ENCODE results near the gene RAD54L.
"Not testable (repeated sequence)": the region's sequence is repeated elsewhere in the genome, so short reads cannot be mapped to it uniquely, and the experiment has no call there.

RAD54L gene

DNA sequence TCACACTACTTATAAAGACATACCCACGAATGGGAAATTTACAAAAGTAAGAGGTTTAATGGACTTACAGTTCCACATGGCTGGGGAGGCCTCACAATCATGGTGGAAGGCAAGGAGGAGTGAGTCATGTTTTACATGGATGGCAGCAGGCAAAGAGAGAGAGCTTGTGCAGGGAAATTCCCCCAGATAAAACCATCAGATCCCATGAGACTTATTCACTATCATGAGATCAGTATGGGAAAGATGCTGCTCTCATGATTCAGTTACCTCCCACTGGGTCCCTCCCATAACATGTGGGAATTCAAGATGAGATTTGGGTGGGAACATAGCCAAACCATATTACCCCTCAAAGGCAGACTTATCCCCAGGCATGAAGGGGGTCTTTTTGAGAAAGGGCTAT is 8.7 kb upstream of the RAD54L start:
- not testable (repeated sequence) for DNase-seq (ENCODE audit: low read depth in 1 of 2, low spot score in 1 of 2)

DNA sequence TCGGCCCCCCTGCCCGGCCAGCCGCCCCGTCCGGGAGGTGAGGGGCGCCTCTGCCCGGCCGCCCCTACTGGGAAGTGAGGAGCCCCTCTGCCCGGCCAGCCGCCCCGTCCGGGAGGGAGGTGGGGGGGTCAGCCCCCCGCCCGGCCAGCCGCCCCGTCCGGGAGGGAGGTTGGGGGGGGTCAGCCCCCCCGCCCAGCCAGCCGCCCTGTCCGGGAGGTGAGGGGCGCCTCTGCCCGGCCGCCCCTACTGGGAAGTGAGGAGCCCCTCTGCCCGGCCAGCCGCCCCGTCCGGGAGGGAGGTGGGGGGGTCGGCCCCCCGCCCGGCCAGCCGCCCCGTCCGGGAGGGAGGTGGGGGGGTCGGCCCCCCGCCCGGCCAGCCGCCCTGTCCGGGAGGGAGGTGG is 5.8 kb upstream of the RAD54L start:
- not testable (repeated sequence) for DNase-seq (ENCODE audit: low read depth in 1 of 2, low spot score in 1 of 2)

DNA sequence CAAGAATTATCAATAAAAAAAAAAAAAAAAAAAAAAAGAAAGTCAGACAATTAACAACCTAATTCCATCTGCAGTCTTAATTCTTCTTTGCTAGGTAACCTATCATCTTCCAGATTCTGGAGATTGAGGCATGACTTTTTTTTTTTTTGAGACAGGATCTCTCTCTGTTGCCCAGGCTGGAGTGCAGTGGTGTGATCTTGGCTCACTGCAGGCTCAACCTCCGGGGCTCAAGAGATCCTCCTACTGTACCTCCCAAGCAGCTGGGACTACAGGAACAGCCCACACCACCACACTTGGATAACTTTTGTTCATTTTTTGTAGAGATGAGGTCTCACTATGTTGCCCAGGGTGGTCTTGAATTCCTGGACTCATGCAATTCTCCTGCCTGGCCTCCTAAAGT is 4.6 kb upstream of the RAD54L start:
- DNase-seq (ENCODE audit: low read depth in 1 of 2, low spot score in 1 of 2): no peak

DNA sequence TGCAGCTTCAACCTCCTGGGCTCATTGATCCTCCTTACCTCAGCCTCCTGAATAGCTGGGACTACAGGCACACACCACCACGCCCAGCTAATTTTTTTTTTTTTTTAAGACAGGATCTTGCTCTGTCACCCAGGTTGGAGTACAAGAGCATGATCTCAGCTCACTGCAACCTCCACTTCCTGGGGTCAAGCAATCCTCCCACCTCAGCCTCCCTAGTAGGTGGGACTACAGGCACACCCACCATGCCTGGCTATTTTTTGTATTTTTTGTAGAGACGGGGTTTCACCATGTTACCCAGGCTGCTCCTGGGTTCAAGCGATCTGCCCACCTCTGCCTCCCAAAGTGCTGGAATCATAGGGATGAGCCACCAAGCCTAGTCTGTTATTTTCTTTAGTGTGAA is 3.7 kb upstream of the RAD54L start:
- not testable (repeated sequence) for DNase-seq (ENCODE audit: low read depth in 1 of 2, low spot score in 1 of 2)

DNA sequence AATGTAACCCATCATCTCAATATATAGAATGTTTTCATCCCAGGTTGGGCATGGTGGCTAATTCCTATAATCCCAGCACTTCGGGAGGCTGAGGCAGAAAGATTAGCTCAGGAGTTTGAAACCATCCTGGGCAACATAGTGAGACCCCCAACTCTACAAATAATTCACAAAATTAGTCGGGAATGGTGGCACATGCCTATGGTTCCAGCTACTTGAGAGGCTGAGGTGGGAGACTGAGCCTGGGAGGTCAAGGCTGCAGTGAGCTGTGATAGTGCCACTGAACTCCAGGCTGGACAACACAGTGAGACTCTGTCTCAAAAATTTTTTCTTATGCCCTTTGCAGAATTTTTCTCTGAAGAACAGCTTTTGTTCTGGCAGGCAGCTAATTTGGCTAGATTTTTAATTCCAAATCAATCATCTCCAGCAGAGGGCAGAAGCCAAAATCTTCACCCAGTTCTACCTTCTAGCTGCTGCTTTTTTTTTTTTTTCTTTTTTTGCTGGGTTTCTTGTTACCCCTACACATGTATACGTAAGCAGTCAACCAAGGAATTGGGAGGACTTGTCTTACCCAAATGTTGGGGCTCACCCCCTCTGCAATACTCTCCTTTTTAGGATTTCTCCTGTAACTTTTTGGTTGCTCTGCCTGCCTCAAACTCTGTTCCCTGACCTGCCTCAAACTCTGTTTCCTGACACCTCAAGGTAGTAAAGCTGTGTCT is 2.7 kb upstream of the RAD54L start:
- no peak for DNase-seq (ENCODE audit: low read depth in 1 of 2, low spot score in 1 of 2)

DNA sequence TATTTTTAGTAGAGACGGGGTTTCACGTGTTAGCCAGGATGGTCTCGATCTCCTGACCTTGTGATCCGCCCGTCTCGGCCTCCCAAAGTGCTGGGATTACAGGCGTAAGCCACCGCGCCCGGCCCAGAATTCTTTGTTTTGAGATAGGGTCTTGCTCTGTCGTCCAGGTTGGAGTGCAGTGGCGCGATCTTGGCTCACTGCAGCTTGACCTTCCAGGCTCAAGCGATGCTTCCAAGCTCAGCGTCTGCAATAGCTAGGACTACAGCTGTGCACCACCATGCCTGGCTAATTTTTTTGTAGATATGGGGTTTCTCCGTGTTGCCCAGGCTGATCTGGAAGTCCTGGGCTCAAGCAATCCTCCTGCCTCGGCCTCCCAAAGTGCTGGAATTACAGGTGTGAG is 1.4 kb upstream of the RAD54L start:
- DNase-seq (ENCODE audit: low read depth in 1 of 2, low spot score in 1 of 2): not testable (repeated sequence)

DNA sequence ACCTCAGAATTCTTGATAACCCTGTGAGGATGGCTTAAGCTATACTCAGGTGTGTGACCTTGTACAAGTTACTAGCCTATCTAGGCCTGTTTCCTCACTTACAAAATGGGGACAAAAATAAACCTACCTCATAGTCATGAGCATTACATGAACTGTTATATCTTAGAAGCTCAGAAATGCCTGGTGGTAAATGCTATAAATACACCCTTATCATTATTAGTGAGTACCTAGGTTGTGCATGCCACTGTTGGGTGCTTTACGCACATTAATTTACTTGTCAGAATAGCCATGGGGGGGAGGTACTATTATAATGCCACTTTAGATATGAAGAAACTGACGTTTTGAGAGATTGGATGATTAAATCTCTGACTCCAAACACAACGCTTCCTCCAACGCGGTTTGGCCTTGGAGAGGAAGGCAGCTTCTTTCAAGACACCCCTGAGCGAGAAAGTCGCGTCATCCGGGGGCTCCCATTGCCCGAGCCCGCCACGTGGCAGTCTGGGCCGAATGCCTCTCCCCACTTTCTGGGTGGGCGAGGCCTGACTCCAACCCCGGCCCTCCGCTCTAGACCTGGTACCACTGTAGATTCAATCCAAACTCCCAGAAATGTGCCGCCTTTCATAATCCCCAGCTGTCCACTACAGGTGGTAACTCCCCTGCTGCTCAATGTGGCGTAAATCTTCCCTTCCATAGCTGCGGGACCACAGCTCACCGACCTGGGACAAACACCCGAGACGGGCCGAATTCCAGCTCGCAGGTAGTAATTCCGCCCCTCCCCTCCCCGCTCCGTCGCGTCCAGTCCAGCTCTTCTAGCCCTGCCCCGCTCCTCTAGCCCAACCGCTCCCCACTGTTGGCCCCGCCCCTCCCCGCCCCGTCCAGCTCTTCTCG is 771 bp upstream of the RAD54L start:
- DNase-seq (ENCODE audit: low read depth in 1 of 2, low spot score in 1 of 2): peak in 1 of 2 donors; percentile 52

DNA sequence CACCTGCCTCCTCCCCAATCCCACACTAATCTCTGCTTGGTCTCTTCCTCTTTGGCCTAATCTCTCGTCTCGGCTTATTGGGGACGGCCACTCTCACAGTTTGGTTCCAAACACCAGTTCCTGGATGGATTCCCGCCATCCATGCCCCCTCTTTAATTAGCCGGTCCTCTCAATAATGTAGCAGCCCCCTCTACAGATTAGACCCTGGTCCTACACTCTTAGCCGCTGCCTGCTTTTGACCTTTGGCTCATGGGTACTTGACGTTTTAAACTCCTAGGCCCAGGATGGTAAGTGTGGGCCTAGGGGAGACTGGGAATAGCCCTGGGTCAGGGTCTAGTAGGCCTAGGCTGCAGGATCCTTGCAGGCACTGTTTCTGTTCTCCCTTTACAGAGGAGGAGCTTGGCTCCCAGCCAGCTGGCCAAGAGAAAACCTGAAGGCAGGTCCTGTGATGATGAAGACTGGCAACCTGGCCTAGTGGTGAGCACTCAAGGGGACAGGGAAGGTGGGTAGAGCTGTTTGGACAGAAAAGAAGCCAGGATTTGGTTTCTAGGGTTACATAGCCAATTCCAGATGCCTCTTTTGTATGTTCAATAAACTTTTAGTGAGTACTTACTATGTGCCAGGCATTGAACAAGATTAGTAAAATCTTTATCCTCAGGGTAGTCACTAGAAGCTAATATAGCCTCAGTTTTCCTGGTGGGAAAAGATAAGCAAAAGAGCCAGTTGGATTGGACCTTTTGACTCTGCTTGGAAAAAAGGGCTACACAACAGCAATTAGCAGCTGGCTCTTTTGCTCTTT is 758 bp downstream of the RAD54L start:
- DNase-seq (ENCODE audit: low read depth in 1 of 2, low spot score in 1 of 2): no peak

DNA sequence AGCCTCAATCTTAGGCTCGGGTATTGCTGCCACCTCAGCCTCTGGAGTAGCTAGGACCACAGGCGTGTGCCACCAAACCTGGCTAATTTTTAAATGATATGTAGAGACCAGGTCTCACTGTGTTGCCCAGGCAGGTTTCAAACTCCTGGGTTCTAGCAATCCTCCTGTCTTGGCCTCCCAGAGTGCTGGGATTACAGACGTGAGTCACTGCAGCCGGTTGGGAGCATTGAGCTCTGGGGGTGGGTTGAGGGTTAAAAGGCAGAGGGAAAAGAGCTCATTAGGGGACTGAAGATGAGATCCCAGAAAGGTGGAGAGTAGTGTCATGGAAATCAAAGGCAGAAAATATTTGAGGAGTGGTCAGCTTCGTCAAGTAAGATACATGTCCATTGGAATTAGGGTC is 7.1 kb downstream of the RAD54L start:
- no peak for DNase-seq (ENCODE audit: low read depth in 1 of 2, low spot score in 1 of 2)

DNA sequence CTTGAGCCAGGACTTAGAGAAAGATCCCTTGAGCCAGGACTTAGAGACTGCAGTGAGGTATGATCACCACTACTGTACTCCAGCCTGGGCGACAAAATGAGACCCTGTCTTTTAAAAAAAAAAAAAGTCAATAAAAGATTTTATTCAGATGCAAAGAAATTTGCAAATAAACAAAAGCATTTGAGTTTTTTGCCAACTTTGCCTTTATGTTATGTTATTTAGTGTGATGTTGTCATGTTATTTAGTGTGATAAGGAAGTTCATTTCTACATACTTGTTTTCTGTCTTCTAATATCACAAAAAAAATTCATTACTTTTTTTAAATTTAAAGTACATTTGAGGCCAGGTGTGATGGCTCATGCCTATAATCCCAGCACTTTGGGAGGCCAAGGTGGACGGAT is 9.0 kb downstream of the RAD54L start:
- no peak for DNase-seq (ENCODE audit: low read depth in 1 of 2, low spot score in 1 of 2)

DNA sequence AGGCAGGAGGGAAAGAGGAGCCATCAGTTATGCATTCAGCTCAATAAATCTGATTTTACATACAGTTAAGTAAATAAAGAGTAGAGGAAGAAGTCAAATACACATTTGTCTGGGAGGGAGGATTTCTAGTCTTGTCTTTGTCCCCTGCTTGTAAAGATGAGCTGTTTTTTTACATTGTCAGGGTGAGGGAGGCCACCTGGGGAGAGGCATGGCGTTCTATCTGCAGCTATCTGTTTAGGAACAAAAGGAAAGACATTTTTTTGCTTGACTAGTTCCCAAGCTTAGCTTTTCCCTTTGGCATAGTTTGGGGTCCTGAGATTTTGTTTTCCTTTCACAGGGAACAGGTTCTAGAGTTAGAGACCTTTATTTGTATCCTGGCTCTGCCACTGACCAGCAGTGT is 14.9 kb downstream of the RAD54L start:
- no peak for DNase-seq (ENCODE audit: low read depth in 1 of 2, low spot score in 1 of 2)

DNA sequence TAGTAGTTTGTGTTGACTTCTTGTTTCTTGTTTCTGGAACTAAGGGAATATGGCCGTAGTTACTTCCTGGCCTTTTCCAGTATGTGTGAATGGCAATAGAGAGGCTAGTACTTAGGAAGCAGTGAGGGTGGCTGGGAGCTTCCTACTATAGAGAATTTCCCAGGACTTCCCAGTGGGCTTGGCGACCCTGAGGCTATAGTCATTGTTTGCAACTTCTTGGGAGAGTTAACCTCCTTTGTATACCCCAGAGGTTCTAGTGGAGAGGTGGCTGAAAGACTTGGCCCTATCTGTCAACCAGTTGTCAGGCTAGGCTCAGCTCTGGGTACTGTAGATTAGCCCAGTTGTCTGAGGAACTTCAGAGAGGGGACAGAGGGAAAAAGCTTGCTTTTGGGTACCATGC is 15.6 kb downstream of the RAD54L start:
- no peak for DNase-seq (ENCODE audit: low read depth in 1 of 2, low spot score in 1 of 2)

DNA sequence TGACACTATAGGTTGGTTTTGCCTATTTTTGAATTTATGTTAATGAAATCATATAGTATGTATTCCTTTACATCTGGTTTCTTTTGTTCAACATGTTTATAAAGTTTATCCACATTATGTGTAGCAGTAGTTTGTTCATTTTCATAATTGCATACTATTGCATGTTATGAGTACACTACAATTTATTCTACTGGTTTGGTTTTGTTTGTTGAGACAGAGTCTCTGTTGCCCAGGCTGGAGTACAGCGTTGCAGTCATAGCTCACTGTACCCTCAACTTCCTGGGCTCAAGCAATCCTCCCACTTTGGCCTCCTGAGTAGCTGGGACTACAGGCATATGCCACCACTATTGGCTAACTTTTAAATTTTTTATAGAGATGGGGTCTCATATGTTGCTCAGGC is 21.0 kb downstream of the RAD54L start:
- no peak for DNase-seq (ENCODE audit: low read depth in 1 of 2, low spot score in 1 of 2)

DNA sequence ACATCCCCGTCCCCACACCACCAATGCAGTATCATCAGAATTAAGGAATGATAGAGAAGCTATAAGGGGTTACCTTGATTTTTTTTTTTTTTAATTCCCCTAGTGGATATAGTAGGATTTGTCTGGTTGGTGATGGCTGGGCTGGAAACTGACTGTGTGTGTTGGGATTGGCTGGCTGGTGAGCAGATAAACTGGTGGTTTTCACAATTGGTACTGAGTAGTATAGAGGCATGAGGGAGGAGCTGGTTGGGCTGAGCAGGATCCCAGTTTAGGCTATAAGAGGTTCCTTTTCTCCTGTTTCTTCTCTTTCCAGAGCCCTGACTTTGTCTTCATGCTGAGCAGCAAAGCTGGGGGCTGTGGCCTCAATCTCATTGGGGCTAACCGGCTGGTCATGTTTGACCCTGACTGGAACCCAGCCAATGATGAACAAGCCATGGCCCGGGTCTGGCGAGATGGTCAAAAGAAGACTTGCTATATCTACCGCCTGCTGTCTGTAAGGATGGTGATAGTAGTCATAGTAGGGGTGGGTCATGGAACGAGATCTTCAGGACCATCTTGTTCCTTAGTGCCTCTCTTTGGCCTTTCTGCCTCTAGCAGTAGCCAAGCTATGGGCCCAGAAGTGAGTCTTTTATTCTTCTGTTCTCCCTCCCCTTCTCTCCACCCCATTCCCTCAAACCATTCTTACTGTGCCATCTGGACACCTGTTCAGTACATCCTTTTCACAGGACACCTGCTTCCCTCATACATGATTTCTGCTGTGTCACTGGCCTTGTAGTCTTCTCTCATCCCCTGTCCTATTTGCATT is 26.9 kb downstream of the RAD54L start:
- no peak for DNase-seq (ENCODE audit: low read depth in 1 of 2, low spot score in 1 of 2)

DNA sequence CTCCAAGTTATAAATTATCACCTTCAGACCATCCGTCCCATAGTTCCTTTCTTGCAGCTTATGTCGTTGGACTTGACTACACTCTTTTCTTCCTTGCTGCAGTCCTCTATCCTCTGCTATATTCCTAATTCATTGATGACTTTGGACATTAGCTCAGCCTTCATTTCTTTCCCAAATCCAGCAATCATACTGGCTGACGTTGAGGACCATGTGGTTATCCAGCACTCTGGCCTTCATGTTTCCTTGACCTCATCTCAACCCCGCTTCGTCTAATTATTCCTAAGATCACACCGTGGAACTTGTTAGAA is 27.4 kb downstream of the RAD54L start:
- DNase-seq (ENCODE audit: low read depth in 1 of 2, low spot score in 1 of 2): no peak

DNA sequence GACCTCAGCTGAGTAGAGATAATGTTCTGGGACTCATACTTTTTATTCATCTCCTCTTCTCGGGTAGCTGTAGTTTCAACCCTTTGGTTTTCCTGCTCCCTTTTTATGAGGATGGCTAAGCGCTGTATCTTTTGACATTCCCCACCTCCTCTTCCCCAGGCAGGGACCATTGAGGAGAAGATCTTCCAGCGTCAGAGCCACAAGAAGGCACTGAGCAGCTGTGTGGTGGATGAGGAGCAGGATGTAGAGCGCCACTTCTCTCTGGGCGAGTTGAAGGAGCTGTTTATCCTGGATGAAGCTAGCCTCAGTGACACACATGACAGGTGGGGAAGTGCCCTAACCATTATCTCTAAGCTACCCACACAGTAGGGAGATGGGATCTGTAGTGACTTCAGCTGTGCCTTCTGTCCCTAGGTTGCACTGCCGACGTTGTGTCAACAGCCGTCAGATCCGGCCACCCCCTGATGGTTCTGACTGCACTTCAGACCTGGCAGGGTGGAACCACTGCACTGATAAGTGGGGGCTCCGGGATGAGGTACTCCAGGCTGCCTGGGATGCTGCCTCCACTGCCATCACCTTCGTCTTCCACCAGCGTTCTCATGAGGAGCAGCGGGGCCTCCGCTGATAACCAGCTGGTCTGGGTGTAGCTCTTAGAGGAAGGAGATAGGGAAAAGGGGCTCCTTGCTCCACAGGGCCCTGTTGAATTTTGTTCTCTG is 30.3 kb downstream of the RAD54L start:
- no peak for DNase-seq (ENCODE audit: low read depth in 1 of 2, low spot score in 1 of 2)

DNA sequence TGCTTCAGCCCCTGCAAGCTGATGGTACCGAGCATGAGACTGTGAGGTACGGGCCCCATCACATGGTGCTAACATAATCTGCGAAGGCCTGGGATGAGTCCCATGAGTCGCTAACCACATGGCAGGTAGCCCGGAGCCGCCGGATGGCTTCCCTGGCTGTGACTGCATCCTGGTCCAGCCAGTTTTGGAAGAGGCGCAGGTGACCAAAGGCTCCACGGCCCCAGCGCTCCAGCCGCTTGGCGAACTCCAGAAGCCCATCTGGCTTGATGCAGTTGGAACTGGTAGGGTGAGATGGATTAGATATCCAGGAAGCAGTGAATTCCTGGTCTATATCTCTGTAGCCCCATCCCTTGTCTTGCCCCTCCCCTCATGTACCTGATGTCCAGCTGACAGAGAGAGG is 31.2 kb downstream of the RAD54L start:
- DNase-seq (ENCODE audit: low read depth in 1 of 2, low spot score in 1 of 2): no peak

DNA sequence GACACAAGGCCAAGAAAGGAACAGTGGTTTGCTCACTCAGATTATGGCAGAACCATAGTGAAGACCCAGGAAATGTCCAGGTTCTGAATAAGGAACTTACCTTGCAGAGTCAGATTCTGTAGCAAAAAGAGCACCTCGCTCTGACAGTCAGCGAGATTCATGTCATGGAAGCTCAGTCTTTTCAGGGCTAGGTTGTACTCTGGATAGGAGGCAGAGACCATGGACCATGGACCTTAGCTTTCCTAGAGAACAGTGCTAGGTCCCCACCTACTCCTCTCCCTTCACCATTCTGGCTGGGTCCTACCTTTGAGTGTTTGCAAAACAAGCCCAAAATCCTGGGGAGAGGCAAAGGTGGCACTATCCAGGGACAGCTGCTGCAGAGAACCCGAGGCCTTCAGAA is 32.5 kb downstream of the RAD54L start:
- no peak for DNase-seq (ENCODE audit: low read depth in 1 of 2, low spot score in 1 of 2)

DNA sequence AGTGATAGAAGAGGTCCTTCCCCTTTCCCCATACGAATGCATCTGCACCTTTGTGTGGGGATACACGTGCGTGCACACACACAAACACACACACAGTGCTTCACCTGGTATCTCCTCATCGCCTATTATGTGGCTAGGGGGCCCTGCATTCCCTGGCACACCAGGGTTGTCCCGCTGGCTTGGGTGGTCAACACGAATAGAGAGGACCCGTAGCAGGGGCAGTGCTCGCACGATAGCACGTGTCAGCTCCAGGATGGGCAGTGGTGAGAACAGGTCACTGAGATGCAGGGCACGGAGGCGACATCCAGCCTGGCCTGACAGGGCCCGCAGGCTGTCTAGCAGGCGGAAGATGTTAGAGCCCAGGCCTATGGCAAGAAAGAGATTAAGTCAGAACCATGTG is 33.5 kb downstream of the RAD54L start:
- no peak for DNase-seq (ENCODE audit: low read depth in 1 of 2, low spot score in 1 of 2)

DNA sequence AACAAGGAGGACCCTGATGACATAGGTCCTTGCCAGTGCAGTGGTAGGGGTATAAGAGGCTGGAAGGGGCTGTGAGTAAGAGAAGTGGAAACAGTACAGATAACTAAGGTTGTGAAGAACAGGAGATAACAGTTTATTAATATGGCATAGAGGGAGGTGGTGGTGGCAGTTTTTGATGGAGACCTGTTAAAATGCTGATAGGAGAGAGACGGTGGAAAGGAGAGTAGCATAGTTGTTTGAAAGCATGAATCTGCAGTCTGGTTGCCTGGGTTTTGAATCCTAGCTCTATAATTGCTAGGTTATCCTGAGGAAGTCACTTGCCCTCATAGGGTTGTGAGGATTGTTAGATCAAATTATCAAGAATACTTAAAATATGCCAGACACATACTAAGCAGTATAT is 36.5 kb downstream of the RAD54L start:
- no peak for DNase-seq (ENCODE audit: low read depth in 1 of 2, low spot score in 1 of 2)
